Adrenal gland (tissue), 12 donors: ENCODE measurements around the gene BMP5. TPM values are rescaled to one million over a fixed set of nuclear protein-coding genes. Genes with fewer than 3 reads are reported as not detected.

ENCODE experiments used
- DNase-seq, 7 donors: peaks; one replicate each; pipeline ENCODE4 v3.0.0-alpha.2; 2019 to 2020
- H3K27ac ChIP-seq, 5 donors: fragments of 200-600 bp; sonication (generic) in 4 of 5; 1 replicate in 3 of 5; 2 replicates in 2 of 5; pipeline versions ENCODE4 v1.5.1 to v1.8.0; 2016 to 2020; ENCODE audit warnings: mild to moderate bottlenecking in 1 of 5
- H3K27me3 ChIP-seq: fragments of 200-600 bp; 2 replicates; pipeline ENCODE4 v1.8.0; 2021
- H3K36me3 ChIP-seq, 2 donors: fragments of 200-600 bp; replicated peaks in 1 of 2; 1 replicate in 1 of 2; 2 replicates in 1 of 2; pipeline versions ENCODE4 v1.5.1 to v1.8.0; 2018 to 2022
- H3K4me1 ChIP-seq, 2 donors: fragments of 200-600 bp; replicated peaks in 1 of 2; 1 replicate in 1 of 2; 2 replicates in 1 of 2; pipeline versions ENCODE4 v1.5.1 to v1.8.0; 2018 to 2021
- H3K4me3 ChIP-seq, 4 donors: fragments of 200-600 bp; sonication (generic) in 3 of 4; one replicate each; pipeline ENCODE4 v1.5.1; 2016 to 2018
- H3K9me3 ChIP-seq, 3 donors: fragments of 200-600 bp; sonication (generic) in 1 of 3; replicated peaks in 1 of 3; 1 replicate in 2 of 3; 2 replicates in 1 of 3; pipeline versions ENCODE4 v1.5.1 to v1.8.0; 2016 to 2021
- POLR2A ChIP-seq, 2 donors: fragments of 450-650 bp; IDR thresholded peaks; one replicate each; pipeline ENCODE4 v1.6.1; 2017; ENCODE audit warnings: antibody characterized with exemption in 2 of 2, mild to moderate bottlenecking in 2 of 2, moderate library complexity in 1 of 2
- WGBS, 4 donors: extraction: QIAGEN DNeasy Blood & Tissue Kit in 2 of 4; methylation state at CpG; one replicate each; pipeline versions ENCODE4 v1.1.5 to v1.1.7; 2013 to 2017; 5-methylcytosine and 5-hydroxymethylcytosine counted together
- intact Hi-C, 2 donors: fragments of 100-400 bp; cut with DNase I; formaldehyde crosslinking; loops; one replicate each; pipeline versions ENCODE4 v1.14.1 to v1.15.0; 2022 to 2023
- polyA plus RNA-seq, 3 donors: library from polyadenylated mRNA; stranded (reverse); fragments of 200-250 nt in 2 of 3; fragments of 350-450 nt in 1 of 3; fragmentation: Illumina TruSeq in 1 of 3; extraction: RNeasy Lipid Tissue Mini Kit (QIAGEN cat#74804) in 1 of 3; gene quantifications; one replicate each; pipeline ENCODE4 v1.2.3, GENCODE V29; 2013 to 2014
- total RNA-seq, 9 donors: library from RNA; depleted of rRNA in 4 of 9; stranded (reverse); fragments of >200 nt in 4 of 9; fragments of 120-200 nt in 1 of 9; fragmentation: NEBNext Ultra II Directional in 1 of 9; extraction: Animal tissue kit (Norgen Biotek cat#: 25700) in 1 of 9; gene quantifications; one replicate each; pipeline versions ENCODE4 v1.1.0 to v1.2.4, GENCODE V29; 2013 to 2023
- TF ChIP-seq, protein P1 (sequence below), 6 experiments: fragments of 450-650 bp in 4 of 6; fragments of 200-600 bp in 2 of 6; sonication (generic) in 1 of 6; IDR thresholded peaks; 1 replicate in 5 of 6; 2 replicates in 1 of 6; pipeline versions ENCODE4 v1.5.1 to v1.8.0; 2016 to 2021; ENCODE audit warnings: antibody characterized with exemption in 6 of 6, mild to moderate bottlenecking in 2 of 6, moderate library complexity in 1 of 6
- donor health status: healthy with polysubstance abuse.
- donor health status: Bipolar disorder and iron deficiency.
- donor health status: DM: yes; HTN: yes; CAD: no.
- donor health status: DM: no; HTN: no; CAD: no.
- donor health status: DM: no; HTN: no; CAD: no.
- donor health status: DM: yes; HTN: yes; CAD: no.

Gene BMP5
- total and polyA plus RNA-seq, 12 donors: 0.06 to 11.4 (median 0.28) TPM; not detected in 3

DNA sequence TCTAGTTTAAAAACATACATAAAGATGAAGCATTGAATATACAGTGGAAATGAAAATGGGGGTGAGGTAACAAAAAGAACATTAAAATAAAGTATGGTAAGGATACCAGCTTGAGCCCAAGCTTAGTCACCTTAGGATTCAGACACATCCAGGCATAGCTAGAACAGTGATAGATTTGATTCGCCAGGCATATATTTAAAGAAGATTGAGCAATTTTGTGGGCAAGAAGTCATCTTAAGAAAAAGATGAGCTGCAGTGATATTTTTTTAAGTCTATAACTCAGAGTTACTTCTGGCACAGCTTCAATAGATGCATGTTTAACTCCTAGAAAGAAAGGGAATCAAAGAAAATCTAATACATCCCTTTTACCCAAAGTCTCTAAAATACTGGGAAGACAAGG is 97.9 kb downstream of the BMP5 start:
- intact Hi-C loops: no loop called here
- Histone ChIP-seq H3K27me3 (no peaks in the 10 kb centered on the region), H3K27ac (no peak overlapping the region), H3K36me3 (no peaks in the 10 kb centered on the region), H3K4me1 (no peaks in the 10 kb centered on the region), H3K9me3 (no peaks in the 10 kb centered on the region), H3K4me3 (no peak overlapping the region)
- WGBS, 4 donors: 79 to 92% (median 84%) methylated on average over 1 of the region's 1 CpG
- TF ChIP-seq POLR2A (IDR thresholded peaks at IDR 0.05): no peak
- TF ChIP-seq, protein P1, sequence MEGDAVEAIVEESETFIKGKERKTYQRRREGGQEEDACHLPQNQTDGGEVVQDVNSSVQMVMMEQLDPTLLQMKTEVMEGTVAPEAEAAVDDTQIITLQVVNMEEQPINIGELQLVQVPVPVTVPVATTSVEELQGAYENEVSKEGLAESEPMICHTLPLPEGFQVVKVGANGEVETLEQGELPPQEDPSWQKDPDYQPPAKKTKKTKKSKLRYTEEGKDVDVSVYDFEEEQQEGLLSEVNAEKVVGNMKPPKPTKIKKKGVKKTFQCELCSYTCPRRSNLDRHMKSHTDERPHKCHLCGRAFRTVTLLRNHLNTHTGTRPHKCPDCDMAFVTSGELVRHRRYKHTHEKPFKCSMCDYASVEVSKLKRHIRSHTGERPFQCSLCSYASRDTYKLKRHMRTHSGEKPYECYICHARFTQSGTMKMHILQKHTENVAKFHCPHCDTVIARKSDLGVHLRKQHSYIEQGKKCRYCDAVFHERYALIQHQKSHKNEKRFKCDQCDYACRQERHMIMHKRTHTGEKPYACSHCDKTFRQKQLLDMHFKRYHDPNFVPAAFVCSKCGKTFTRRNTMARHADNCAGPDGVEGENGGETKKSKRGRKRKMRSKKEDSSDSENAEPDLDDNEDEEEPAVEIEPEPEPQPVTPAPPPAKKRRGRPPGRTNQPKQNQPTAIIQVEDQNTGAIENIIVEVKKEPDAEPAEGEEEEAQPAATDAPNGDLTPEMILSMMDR (IDR thresholded peaks at IDR 0.05): no peak
- DNase-seq: no peak

- H3K4me1 ChIP-seq: no peaks in the 10 kb centered on the region
- no peak overlapping the region for H3K27ac ChIP-seq
- intact Hi-C loops: no loop called here
- DNase-seq: no peak
- 52 to 83% (median 69%) methylated on average over 1 of the region's 1 CpG for WGBS, 4 donors
- no peak overlapping the region for H3K4me3 ChIP-seq
- H3K27me3 ChIP-seq: no peaks in the 10 kb centered on the region
- TF ChIP-seq, protein P1 (IDR thresholded peaks at IDR 0.05): no peak
- TF ChIP-seq POLR2A (IDR thresholded peaks at IDR 0.05): no peak
- H3K36me3 ChIP-seq: no peaks in the 10 kb centered on the region
- H3K9me3 ChIP-seq: no peaks in the 10 kb centered on the region
Observed at GRCh38 chr6:55776113-55776512, 99.3 kb downstream of the BMP5 start.

DNA sequence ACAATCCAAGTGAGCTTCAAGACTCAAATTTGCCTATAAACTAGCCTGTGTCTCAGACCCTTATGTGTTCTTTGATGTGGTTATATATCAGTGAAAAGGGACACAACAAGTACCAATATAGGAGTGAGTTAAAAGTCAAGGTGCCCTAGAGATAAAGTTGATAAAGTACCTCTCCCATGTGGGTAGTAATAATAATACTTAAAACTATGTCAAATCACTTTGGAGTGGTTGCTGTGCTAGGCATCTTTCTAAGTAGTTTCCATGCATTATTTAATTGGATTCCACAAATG is 100.4 kb downstream of the BMP5 start:
- DNase-seq: no peak
- H3K36me3 ChIP-seq: no peaks in the 10 kb centered on the region

DNA sequence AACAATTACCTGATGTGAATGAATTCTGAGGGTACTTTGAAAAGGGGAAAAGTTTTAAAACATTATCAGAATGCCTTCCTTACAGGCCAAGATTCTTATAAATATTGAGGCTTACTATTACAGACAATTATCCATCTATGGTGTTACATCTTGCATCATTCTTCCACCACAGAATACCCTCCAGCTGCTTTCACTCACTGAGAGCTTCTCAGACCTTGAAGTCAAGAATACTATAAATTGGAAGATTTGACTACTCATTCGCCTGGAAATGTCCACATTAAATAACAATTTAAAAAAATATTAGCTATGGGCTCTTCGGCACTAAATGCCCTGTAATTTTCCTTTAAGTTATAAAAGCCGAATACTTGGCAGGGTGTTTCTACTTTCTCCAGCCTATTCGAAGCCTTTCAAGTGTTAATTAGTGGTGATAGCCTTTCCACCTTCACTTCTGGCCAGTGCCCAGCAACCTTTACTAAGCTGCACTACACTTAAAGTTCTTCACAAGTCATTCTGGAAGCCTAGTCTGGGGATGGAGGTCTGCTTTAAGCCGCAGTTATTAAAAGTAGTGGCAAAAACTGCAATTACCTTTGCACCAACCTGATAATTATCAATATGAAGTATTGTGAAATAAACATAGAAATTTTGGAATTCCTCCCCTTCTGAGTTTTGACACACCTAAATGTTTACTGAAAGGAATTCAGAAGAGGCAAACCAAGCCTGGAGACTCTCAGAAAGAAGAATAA is 100.9 kb downstream of the BMP5 start:
- WGBS, 4 donors: 63 to 80% (median 69%) methylated on average over 5 of the region's 5 CpGs

More for the DNA sequence above, 100.4 kb downstream of the BMP5 start:
- no peaks in the 10 kb centered on the region for H3K9me3 ChIP-seq
- H3K4me3 ChIP-seq: no peak overlapping the region
- no peaks in the 10 kb centered on the region for H3K4me1 ChIP-seq
- intact Hi-C loops: no loop called here
- TF ChIP-seq POLR2A (IDR thresholded peaks at IDR 0.05): no peak
- TF ChIP-seq, protein P1 (IDR thresholded peaks at IDR 0.05): no peak
- H3K27me3 ChIP-seq: no peaks in the 10 kb centered on the region
- no peak overlapping the region for H3K27ac ChIP-seq

More for the DNA sequence above, 100.9 kb downstream of the BMP5 start:
- Histone ChIP-seq H3K36me3 (no peaks in the 10 kb centered on the region), H3K27me3 (no peaks in the 10 kb centered on the region), H3K9me3 (no peaks in the 10 kb centered on the region), H3K4me1 (no peaks in the 10 kb centered on the region), H3K4me3 (no peak overlapping the region), H3K27ac (no peak overlapping the region)
- DNase-seq: no peak
- TF ChIP-seq, protein P1 (IDR thresholded peaks at IDR 0.05): no peak
- intact Hi-C loops: no loop called here
